B cell (primary cell): ENCODE data around the gene PARVB.

Source experiments
- CTCF ChIP-seq: fragments of 200-600 bp; IDR thresholded peaks from one replicate; pipeline ENCODE4 v1.8.0; 2022; ENCODE audit warnings: antibody characterized with exemption, mild to moderate bottlenecking
- EZH2 ChIP-seq: IDR thresholded peaks from 2 replicates; pipeline ENCODE4 v1.6.1; 2012; ENCODE audit warnings: borderline replicate concordance, low read depth, mild to moderate bottlenecking, moderate library complexity, low read length; ENCODE audit not compliant: insufficient read depth, poor library complexity, severe bottlenecking

- TF ChIP-seq CTCF (no peak), EZH2 (no peak)
Measured at GRCh38 chr22:43976861-43977795, 47.0 kb upstream of the PARVB start.
